HG03457 (cell line): ENCODE data around the gene PGLYRP2.

Experiments used
- ATAC-seq: cut with Tn5 transposase; IDR thresholded peaks from one replicate; pipeline ENCODE4 v1.9.1; 2021; ENCODE audit warnings: moderate number of reproducible peaks; ENCODE audit not compliant: unreplicated experiment

The PGLYRP2 gene

GRCh38 chr19:15456871-15457700, 22.2 kb downstream of the PGLYRP2 start:
- no peak for ATAC-seq

- ATAC-seq = no peak
Measured at GRCh38 chr19:15456441-15456840, 22.9 kb downstream of the PGLYRP2 start.

- no peak for ATAC-seq
Measured at GRCh38 chr19:15455996-15456395, 23.3 kb downstream of the PGLYRP2 start.

GRCh38 chr19:15453906-15454860, 25.1 kb downstream of the PGLYRP2 start:
- no peak for ATAC-seq

GRCh38 chr19:15453091-15453578, 26.2 kb downstream of the PGLYRP2 start:
- ATAC-seq = no peak

- no peak for ATAC-seq
Measured at GRCh38 chr19:15452111-15453047, 26.9 kb downstream of the PGLYRP2 start.

- ATAC-seq = no peak
Measured at GRCh38 chr19:15450528-15450890, 28.8 kb downstream of the PGLYRP2 start.

- no peak for ATAC-seq
Measured at GRCh38 chr19:15449620-15450527, 29.4 kb downstream of the PGLYRP2 start, which contains the start of gene WIZ. Gene WIZ, minus strand, starts transcription at chr19:15449956. Its CDS starts 1,649 bp downstream, at chr19:15448307.

- no peak for ATAC-seq
Measured at GRCh38 chr19:15448778-15449619, 30.3 kb downstream of the PGLYRP2 start.

- ATAC-seq = no peak
Measured at GRCh38 chr19:15448044-15448777, 31.1 kb downstream of the PGLYRP2 start.

GRCh38 chr19:15447057-15447456, 32.2 kb downstream of the PGLYRP2 start:
- ATAC-seq = no peak

GRCh38 chr19:15445807-15446376, 33.4 kb downstream of the PGLYRP2 start:
- ATAC-seq = no peak

GRCh38 chr19:15445227-15445605, 34.1 kb downstream of the PGLYRP2 start:
- ATAC-seq = no peak

- no peak for ATAC-seq
Measured at GRCh38 chr19:15444505-15445226, 34.6 kb downstream of the PGLYRP2 start.

- ATAC-seq = no peak
Measured at GRCh38 chr19:15443838-15444237, 35.5 kb downstream of the PGLYRP2 start.

- no peak for ATAC-seq
Measured at GRCh38 chr19:15443325-15443724, 36.0 kb downstream of the PGLYRP2 start.
